Astrocyte (in vitro differentiated cells and primary cell): ENCODE results near the gene POU2AF1. TPM values are rescaled to one million over a fixed set of nuclear protein-coding genes. Genes with fewer than 3 reads are reported as not detected.

ENCODE experiments used
- DNase-seq: peaks from one replicate; pipeline ENCODE4 v3.0.0-alpha.2; 2010; ENCODE audit warnings: low read depth
- FAIRE-seq: peaks from 2 replicates; lab custom pipeline; 2011; peaks lifted over from hg19 to GRCh38; lab: Jason Lieb, UNC
- H2AFZ ChIP-seq: 2 replicates; pipeline ENCODE4 v1.6.0; 2012; ENCODE audit warnings: low read depth, low read length, inconsistent platforms
- H3K27ac ChIP-seq: 2 replicates; pipeline ENCODE4 v1.5.1; 2011; ENCODE audit warnings: low read depth, low read length, inconsistent platforms
- H3K27me3 ChIP-seq: 2 replicates; pipeline ENCODE4 v1.6.0; 2011; ENCODE audit warnings: low read length, inconsistent platforms; ENCODE audit not compliant: insufficient read depth
- H3K36me3 ChIP-seq: 2 replicates; pipeline ENCODE4 v1.5.1; 2011; ENCODE audit warnings: low read length, inconsistent platforms; ENCODE audit not compliant: insufficient read depth
- H3K4me1 ChIP-seq: 2 replicates; pipeline ENCODE4 v1.5.1; 2011; ENCODE audit warnings: low read length, inconsistent platforms; ENCODE audit not compliant: insufficient read depth
- H3K4me2 ChIP-seq: 2 replicates; pipeline ENCODE4 v1.6.0; 2012; ENCODE audit warnings: low read length, inconsistent platforms
- H3K4me3 ChIP-seq: 2 replicates; pipeline ENCODE4 v1.5.1; 2011; ENCODE audit warnings: low read depth, mild to moderate bottlenecking, low read length, inconsistent platforms; ENCODE audit not compliant: insufficient read depth
- H3K79me2 ChIP-seq: 2 replicates; pipeline ENCODE4 v1.6.0; 2012; ENCODE audit warnings: mild to moderate bottlenecking, low read length, inconsistent platforms; ENCODE audit not compliant: insufficient read depth
- H3K9ac ChIP-seq: 2 replicates; pipeline ENCODE4 v1.6.0; 2012; ENCODE audit warnings: mild to moderate bottlenecking, low read length, inconsistent platforms
- H3K9me3 ChIP-seq: 2 replicates; pipeline ENCODE4 v1.5.1; 2012; ENCODE audit warnings: low read depth, mild to moderate bottlenecking, low read length, inconsistent platforms; ENCODE audit not compliant: insufficient read depth
- H4K20me1 ChIP-seq: 2 replicates; pipeline ENCODE4 v1.6.0; 2012; ENCODE audit warnings: low read length, inconsistent platforms; ENCODE audit not compliant: insufficient read depth
- H3K27ac Mint-ChIP-seq: one replicate; pipeline ENCODE4 v1.8.0; 2021; ENCODE audit warnings: mild to moderate bottlenecking, mixed read lengths; ENCODE audit not compliant: unreplicated experiment
- H3K27me3 Mint-ChIP-seq: one replicate; pipeline ENCODE4 v1.8.0; 2021; ENCODE audit warnings: low read depth, mixed read lengths; ENCODE audit not compliant: unreplicated experiment
- H3K36me3 Mint-ChIP-seq: one replicate; pipeline ENCODE4 v1.8.0; 2021; ENCODE audit warnings: low read depth, mixed read lengths; ENCODE audit not compliant: unreplicated experiment
- H3K4me1 Mint-ChIP-seq: one replicate; pipeline ENCODE4 v1.8.0; 2021; ENCODE audit warnings: low read depth, mixed read lengths; ENCODE audit not compliant: unreplicated experiment
- H3K4me3 Mint-ChIP-seq: one replicate; pipeline ENCODE4 v1.8.0; 2021; ENCODE audit warnings: mild to moderate bottlenecking, moderate library complexity, mixed read lengths; ENCODE audit not compliant: unreplicated experiment
- H3K9me3 Mint-ChIP-seq: one replicate; pipeline ENCODE4 v1.8.0; 2021; ENCODE audit warnings: mild to moderate bottlenecking, mixed read lengths; ENCODE audit not compliant: unreplicated experiment
- EZH2 ChIP-seq: IDR thresholded peaks from 2 replicates; pipeline ENCODE4 v1.6.1; 2012; ENCODE audit warnings: mild to moderate bottlenecking, low read length, inconsistent platforms; ENCODE audit not compliant: insufficient read depth
- total RNA-seq: library from RNA; stranded (reverse); gene quantifications from 2 replicates; pipeline ENCODE4 v1.2.1, GENCODE V29; 2021
- TF ChIP-seq, protein P1 (sequence below): IDR thresholded peaks from 2 replicates; pipeline ENCODE4 v1.5.1; 2011; ENCODE audit warnings: low read depth, mild to moderate bottlenecking, inconsistent platforms, low read length, moderate library complexity; ENCODE audit not compliant: insufficient read depth

The POU2AF1 gene
- total RNA-seq, 1 donor from 2014 or later, result not detected

DNA sequence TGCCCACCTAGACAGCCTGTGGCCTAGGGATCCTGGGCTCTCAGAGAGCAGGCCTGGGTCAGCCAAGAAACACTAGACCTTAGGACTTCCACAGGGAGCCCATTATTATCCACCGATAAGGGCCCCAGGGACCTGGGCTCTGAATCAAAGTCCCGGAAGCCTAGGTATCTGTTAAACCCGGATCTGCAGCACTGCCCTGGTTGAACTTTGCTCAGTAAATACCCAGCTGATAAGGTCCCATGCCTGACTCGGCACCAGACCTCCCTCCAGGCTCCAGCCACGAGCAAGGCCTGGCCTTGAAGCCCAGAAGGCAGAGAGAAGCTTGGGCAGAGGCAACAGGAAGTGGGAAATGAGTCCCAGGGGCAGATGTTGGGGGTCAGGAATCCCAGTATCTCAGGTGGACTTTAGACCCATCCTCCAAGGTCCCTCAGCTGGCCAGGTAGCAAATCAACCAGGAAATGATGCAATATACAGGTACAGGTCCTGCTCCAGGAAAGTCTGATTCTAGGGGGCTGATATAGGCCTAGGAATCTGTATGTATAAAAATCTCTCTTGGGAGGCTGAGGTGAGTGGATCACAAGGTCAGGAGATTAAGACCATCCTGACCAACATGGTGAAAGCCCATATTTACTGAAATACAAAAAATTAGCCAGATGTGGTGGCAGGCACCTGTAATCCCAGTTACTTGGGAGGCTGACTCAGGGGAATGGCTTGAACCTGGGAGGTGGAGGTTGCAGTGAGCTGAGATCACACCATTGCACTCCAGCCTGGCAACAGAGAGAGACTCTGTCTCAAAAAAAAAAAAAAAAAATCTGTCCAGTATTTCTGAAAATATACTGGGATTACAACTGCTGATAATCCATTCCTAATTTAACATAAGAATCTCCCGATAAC lies 18.7 kb downstream of the POU2AF1 start:
- H3K27me3 Mint-ChIP-seq, result peaks cover 5% of the 10 kb centered on the region
- Histone ChIP-seq H3K27me3 (no peaks in the 10 kb centered on the region), H3K9me3 (no peaks in the 10 kb centered on the region), H4K20me1 (no peaks in the 10 kb centered on the region), H2AFZ (no peak overlapping the region), H3K9ac (no peak overlapping the region), H3K36me3 (no peaks in the 10 kb centered on the region), H3K79me2 (no peaks in the 10 kb centered on the region), H3K4me2 (no peak overlapping the region), H3K4me1 (no peaks in the 10 kb centered on the region), H3K27ac (no peak overlapping the region), H3K4me3 (no peak overlapping the region)
- H3K4me3 Mint-ChIP-seq, result no peak overlapping the region
- FAIRE-seq (no peak), DNase-seq (no peak)
- no peak for TF ChIP-seq EZH2
- TF ChIP-seq, protein P1, sequence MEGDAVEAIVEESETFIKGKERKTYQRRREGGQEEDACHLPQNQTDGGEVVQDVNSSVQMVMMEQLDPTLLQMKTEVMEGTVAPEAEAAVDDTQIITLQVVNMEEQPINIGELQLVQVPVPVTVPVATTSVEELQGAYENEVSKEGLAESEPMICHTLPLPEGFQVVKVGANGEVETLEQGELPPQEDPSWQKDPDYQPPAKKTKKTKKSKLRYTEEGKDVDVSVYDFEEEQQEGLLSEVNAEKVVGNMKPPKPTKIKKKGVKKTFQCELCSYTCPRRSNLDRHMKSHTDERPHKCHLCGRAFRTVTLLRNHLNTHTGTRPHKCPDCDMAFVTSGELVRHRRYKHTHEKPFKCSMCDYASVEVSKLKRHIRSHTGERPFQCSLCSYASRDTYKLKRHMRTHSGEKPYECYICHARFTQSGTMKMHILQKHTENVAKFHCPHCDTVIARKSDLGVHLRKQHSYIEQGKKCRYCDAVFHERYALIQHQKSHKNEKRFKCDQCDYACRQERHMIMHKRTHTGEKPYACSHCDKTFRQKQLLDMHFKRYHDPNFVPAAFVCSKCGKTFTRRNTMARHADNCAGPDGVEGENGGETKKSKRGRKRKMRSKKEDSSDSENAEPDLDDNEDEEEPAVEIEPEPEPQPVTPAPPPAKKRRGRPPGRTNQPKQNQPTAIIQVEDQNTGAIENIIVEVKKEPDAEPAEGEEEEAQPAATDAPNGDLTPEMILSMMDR, result no peak
- H3K27ac Mint-ChIP-seq, result no peak overlapping the region
- H3K4me1 Mint-ChIP-seq, result no peaks in the 10 kb centered on the region
- H3K36me3 Mint-ChIP-seq, result no peaks in the 10 kb centered on the region
- H3K9me3 Mint-ChIP-seq, result peaks cover 5% of the 10 kb centered on the region

DNA sequence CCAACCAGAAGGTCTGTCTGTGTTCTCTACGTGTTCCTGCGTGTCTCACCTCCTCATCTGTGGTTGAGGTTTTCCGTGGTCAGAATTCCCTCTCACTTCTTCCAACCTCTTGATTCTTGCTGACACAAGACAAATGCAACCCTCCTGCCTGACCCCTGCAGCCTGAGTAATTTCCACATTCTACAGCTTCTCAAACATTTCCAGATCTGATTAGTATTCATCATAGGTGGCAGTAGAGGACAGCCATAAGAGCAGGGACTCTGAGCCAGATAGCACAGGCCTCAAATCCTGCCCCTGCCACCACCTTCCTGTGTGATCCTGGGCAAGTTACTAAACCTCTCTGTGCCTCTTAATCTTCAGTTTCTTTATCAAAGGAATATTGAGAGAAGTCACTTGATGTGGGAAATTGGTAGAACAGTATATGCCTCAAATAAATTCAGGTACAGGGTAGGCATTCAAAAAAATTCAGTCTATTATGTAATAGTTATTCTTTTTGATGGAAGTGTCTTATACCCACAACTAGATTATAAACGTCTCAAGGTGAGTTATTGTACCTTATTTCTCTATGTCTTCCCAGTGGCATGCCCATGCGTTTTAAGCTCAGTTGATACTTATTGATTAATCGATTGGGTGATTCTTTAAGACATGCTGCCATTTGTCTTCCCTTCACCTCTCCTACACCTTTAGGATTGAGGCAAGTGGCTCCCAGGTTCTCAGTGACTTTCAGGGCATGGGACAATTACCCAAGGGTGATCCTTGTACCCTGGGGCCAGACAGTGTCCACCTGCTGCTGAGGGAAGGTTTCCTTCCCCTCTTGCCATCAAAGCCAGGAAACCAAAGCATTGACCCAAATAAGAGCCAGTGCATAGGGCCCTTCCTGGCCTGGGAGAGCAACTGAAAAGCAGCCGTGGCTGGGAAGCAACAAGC lies 19.6 kb downstream of the POU2AF1 start:
- no peak overlapping the region for H3K4me3 Mint-ChIP-seq
- H3K27ac Mint-ChIP-seq, result no peak overlapping the region
- Histone ChIP-seq H3K4me1 (no peaks in the 10 kb centered on the region), H3K4me2 (no peak overlapping the region), H3K9ac (no peak overlapping the region), H2AFZ (no peak overlapping the region), H3K27ac (no peak overlapping the region), H3K79me2 (no peaks in the 10 kb centered on the region), H3K4me3 (no peak overlapping the region), H3K27me3 (no peaks in the 10 kb centered on the region), H3K36me3 (no peaks in the 10 kb centered on the region), H4K20me1 (no peaks in the 10 kb centered on the region), H3K9me3 (no peaks in the 10 kb centered on the region)
- TF ChIP-seq, protein P1, result no peak
- TF ChIP-seq EZH2, result no peak
- H3K9me3 Mint-ChIP-seq, result peaks cover 7% of the 10 kb centered on the region
- DNase-seq, result no peak
- H3K4me1 Mint-ChIP-seq, result no peaks in the 10 kb centered on the region
- no peak for FAIRE-seq
- peaks cover 5% of the 10 kb centered on the region for H3K27me3 Mint-ChIP-seq
- no peaks in the 10 kb centered on the region for H3K36me3 Mint-ChIP-seq
